ENCODE data around the gene SMIM1.

DNA sequence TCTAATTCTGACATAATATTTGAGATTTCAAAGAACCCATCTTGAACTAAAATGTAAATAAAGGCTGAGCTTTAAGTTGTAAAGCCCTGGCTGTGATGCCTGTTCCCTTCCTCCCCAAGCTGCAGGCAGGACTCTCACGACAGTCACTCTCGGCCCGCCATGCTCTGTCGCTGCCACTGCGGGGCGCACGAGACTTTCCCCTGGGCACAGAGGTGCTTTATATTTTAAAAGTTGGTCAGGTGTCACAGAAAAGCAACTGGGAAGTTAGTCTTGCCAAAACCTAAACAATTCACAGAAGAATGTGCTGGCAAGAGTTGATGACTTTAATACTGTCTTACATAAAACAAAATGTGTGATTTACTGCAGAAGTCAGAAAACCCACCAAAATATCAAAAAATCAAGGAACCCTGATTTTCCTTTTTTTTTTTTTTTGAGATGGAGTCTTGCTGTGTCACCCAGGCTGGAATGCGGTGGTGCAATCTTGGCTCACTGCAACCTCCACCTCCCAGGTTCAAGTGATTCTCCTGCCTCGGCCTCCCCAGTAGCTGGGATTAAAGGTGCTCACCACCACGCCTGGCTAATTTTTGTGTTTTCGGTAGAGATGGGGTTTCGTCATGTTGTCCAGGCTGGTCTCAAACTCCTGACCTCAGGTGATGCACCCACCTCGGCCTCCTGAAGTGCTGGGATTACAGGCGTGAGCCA is 13.1 kb downstream of the SMIM1 start:
- TF ChIP-seq POLR2A (IDR thresholded peaks at IDR 0.05; ENCODE audit: low read depth, low read length) (no peak), POLR2AphosphoS5 (IDR thresholded peaks at IDR 0.05; ENCODE audit: low read depth, low read length) (no peak), SPI1 (IDR thresholded peaks at IDR 0.05; ENCODE audit: low read depth, low read length) (no peak), TAF1 (IDR thresholded peaks at IDR 0.05; ENCODE audit: low read depth, low read length) (no peak)

All from GM12891 (cell line).